SK-N-SH treated with all-trans-retinoic acid at 6 μM for 48 hours (cell line): ENCODE data around the gene STIM2.
A peak's percentile ranks its signal among the peaks of the same experiment; 100 is the strongest.

Experiments
- ATAC-seq: fragments of 200-7000 bp; cut with Tn5 transposase; 3 replicates; pipeline ENCODE4 v1.9.1; 2020; ENCODE audit warnings: mild to moderate bottlenecking, moderate library complexity
- ARNTL ChIP-seq: fragments of 450-650 bp; formaldehyde crosslinking; IDR thresholded peaks from 2 replicates; pipeline ENCODE4 v1.5.0; 2020; ENCODE audit warnings: low read depth, mild to moderate bottlenecking, moderate library complexity, borderline replicate concordance
- BACH2 ChIP-seq: fragments of 250-450 bp; sonication (Bioruptor Pico); IDR thresholded peaks from 2 replicates; pipeline ENCODE4 v1.9.0; 2021; ENCODE audit warnings: mild to moderate bottlenecking, borderline replicate concordance
- CSDC2 ChIP-seq: fragments of 250-450 bp; sonication (Bioruptor Pico); IDR thresholded peaks from 2 replicates; pipeline ENCODE4 v1.5.0; 2020; ENCODE audit warnings: mild to moderate bottlenecking, moderate library complexity
- ESRRG ChIP-seq: fragments of 250-450 bp; sonication (Bioruptor Pico); IDR thresholded peaks from 2 replicates; pipeline ENCODE4 v1.6.1; 2021; ENCODE audit warnings: mild to moderate bottlenecking
- GLIS3 ChIP-seq: fragments of 250-450 bp; sonication (Bioruptor Pico); IDR thresholded peaks from 2 replicates; pipeline ENCODE4 v1.5.0; 2020; ENCODE audit warnings: mild to moderate bottlenecking, moderate library complexity
- OSR1 ChIP-seq: fragments of 250-450 bp; sonication (Bioruptor Pico); IDR thresholded peaks from 2 replicates; pipeline ENCODE4 v1.8.0; 2022; ENCODE audit warnings: moderate library complexity, mild to moderate bottlenecking, inconsistent platforms
- PPARA ChIP-seq: fragments of 250-450 bp; sonication (Bioruptor Pico); IDR thresholded peaks from 2 replicates; pipeline ENCODE4 v1.5.0; 2020; ENCODE audit warnings: mild to moderate bottlenecking, borderline replicate concordance
- SNAI2 ChIP-seq: fragments of 250-450 bp; sonication (Bioruptor Pico); IDR thresholded peaks from 2 replicates; pipeline ENCODE4 v1.5.0; 2020; ENCODE audit warnings: mild to moderate bottlenecking, moderate library complexity
- TCF4 ChIP-seq: fragments of 250-450 bp; sonication (Bioruptor Pico); IDR thresholded peaks from 2 replicates; pipeline ENCODE4 v1.8.0; 2021; ENCODE audit warnings: mild to moderate bottlenecking, moderate library complexity, borderline replicate concordance
- TOX ChIP-seq: fragments of 250-450 bp; sonication (Bioruptor Pico); IDR thresholded peaks from 2 replicates; pipeline ENCODE4 v1.8.0; 2021; ENCODE audit warnings: mild to moderate bottlenecking, moderate library complexity, borderline replicate concordance
- ZC3H10 ChIP-seq: fragments of 250-450 bp; sonication (Bioruptor Pico); IDR thresholded peaks from 2 replicates; pipeline ENCODE4 v1.5.1; 2021; ENCODE audit warnings: mild to moderate bottlenecking, moderate library complexity
- ZFP3 ChIP-seq: fragments of 250-450 bp; sonication (Bioruptor Pico); IDR thresholded peaks from 2 replicates; pipeline ENCODE4 v1.5.0; 2020; ENCODE audit warnings: mild to moderate bottlenecking, moderate library complexity
- ZFP30 ChIP-seq: fragments of 450-650 bp; formaldehyde crosslinking; IDR thresholded peaks from 2 replicates; pipeline ENCODE4 v1.5.0; 2022; ENCODE audit warnings: mild to moderate bottlenecking, moderate library complexity
- ZNF565 ChIP-seq: fragments of 450-650 bp; formaldehyde crosslinking; conservative IDR thresholded peaks from 2 replicates; pipeline ENCODE4 v1.5.0; 2020; ENCODE audit warnings: low read depth, mild to moderate bottlenecking, moderate library complexity
- ZNF70 ChIP-seq: fragments of 450-650 bp; formaldehyde crosslinking; IDR thresholded peaks from 2 replicates; pipeline ENCODE4 v1.5.0; 2020; ENCODE audit warnings: mild to moderate bottlenecking, moderate library complexity
- ZNF8 ChIP-seq: fragments of 450-650 bp; formaldehyde crosslinking; IDR thresholded peaks from 2 replicates; pipeline ENCODE4 v1.5.0; 2020; ENCODE audit warnings: mild to moderate bottlenecking, moderate library complexity
- TF ChIP-seq, protein P1 (sequence below): fragments of 250-450 bp; sonication (Bioruptor Pico); IDR thresholded peaks from 2 replicates; pipeline ENCODE4 v1.5.1; 2021; ENCODE audit warnings: mild to moderate bottlenecking, moderate library complexity
- TF ChIP-seq, protein P2 (sequence below): fragments of 250-450 bp; sonication (Bioruptor Pico); IDR thresholded peaks from 2 replicates; pipeline ENCODE4 v1.5.1; 2020; ENCODE audit warnings: low read depth, mild to moderate bottlenecking, moderate library complexity
- TF ChIP-seq, protein P3 (sequence below): fragments of 250-450 bp; sonication (Bioruptor Pico); IDR thresholded peaks from 2 replicates; pipeline ENCODE4 v1.8.0; 2020; ENCODE audit warnings: mild to moderate bottlenecking, moderate library complexity, borderline replicate concordance
- TF ChIP-seq, protein P4 (sequence below): fragments of 250-450 bp; sonication (Bioruptor Pico); IDR thresholded peaks from 2 replicates; pipeline ENCODE4 v1.8.0; 2021; ENCODE audit warnings: low read depth, mild to moderate bottlenecking, moderate library complexity, borderline replicate concordance

The STIM2 gene

DNA sequence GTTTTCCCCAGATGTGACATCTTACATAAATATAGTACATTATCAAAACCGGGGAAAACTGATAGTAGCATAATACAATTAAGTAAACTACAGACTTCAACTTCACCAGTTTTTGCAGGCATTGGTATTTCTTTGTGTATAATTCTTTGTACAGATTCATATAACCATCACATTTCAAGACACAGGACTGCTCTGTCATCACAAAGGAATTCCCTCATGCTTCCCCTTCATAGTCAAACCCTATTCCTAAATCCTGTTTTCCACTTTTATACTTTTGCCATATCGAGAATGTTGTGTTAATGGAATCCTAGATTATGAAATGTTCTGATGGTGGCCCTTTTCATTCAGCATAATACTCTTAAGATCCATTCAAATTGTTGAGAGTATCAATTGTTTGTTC is 36.0 kb downstream of the STIM2 start:
- peak; percentile 21; the same call in 1 of the 3 replicates for ATAC-seq
- TF ChIP-seq TCF4 (CRISPR knock-in tag) (no peak), OSR1 (no peak), ZNF8 (no peak), ZNF70 (CRISPR knock-in tag) (no peak), CSDC2 (CRISPR knock-in tag) (no peak), ARNTL (no peak), GLIS3 (CRISPR knock-in tag) (no peak), PPARA (CRISPR knock-in tag) (no peak), ZFP30 (CRISPR knock-in tag) (no peak), ZFP3 (CRISPR knock-in tag) (no peak)
- TF ChIP-seq, protein P1, sequence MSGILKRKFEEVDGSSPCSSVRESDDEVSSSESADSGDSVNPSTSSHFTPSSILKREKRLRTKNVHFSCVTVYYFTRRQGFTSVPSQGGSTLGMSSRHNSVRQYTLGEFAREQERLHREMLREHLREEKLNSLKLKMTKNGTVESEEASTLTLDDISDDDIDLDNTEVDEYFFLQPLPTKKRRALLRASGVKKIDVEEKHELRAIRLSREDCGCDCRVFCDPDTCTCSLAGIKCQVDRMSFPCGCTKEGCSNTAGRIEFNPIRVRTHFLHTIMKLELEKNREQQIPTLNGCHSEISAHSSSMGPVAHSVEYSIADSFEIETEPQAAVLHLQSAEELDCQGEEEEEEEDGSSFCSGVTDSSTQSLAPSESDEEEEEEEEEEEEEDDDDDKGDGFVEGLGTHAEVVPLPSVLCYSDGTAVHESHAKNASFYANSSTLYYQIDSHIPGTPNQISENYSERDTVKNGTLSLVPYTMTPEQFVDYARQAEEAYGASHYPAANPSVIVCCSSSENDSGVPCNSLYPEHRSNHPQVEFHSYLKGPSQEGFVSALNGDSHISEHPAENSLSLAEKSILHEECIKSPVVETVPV (CRISPR knock-in tag), result no peak
- TF ChIP-seq, protein P2, sequence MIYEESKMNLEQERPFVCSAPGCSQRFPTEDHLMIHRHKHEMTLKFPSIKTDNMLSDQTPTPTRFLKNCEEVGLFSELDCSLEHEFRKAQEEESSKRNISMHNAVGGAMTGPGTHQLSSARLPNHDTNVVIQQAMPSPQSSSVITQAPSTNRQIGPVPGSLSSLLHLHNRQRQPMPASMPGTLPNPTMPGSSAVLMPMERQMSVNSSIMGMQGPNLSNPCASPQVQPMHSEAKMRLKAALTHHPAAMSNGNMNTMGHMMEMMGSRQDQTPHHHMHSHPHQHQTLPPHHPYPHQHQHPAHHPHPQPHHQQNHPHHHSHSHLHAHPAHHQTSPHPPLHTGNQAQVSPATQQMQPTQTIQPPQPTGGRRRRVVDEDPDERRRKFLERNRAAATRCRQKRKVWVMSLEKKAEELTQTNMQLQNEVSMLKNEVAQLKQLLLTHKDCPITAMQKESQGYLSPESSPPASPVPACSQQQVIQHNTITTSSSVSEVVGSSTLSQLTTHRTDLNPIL (CRISPR knock-in tag), result no peak
- TF ChIP-seq, protein P3, sequence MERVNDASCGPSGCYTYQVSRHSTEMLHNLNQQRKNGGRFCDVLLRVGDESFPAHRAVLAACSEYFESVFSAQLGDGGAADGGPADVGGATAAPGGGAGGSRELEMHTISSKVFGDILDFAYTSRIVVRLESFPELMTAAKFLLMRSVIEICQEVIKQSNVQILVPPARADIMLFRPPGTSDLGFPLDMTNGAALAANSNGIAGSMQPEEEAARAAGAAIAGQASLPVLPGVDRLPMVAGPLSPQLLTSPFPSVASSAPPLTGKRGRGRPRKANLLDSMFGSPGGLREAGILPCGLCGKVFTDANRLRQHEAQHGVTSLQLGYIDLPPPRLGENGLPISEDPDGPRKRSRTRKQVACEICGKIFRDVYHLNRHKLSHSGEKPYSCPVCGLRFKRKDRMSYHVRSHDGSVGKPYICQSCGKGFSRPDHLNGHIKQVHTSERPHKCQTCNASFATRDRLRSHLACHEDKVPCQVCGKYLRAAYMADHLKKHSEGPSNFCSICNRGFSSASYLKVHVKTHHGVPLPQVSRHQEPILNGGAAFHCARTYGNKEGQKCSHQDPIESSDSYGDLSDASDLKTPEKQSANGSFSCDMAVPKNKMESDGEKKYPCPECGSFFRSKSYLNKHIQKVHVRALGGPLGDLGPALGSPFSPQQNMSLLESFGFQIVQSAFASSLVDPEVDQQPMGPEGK (CRISPR knock-in tag), result no peak

DNA sequence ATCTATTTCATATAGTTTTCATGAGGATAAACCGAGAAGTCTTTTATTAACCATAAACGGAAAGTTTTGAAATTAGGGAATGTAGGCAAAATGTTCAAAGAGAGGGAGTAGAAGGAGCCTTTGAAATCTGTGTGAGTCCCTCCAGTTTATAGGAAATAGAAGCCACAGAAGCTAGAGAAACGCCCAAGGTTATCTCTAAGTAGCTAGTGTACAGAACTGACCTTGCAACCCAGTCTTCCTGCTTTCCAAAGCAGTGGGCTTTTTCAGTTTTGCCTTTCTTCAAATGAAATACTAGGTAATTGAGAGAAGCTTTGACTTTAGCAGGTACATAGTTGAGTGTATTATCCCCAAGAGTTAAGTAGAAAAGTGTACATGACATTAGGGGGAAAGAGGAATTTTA is 39.4 kb downstream of the STIM2 start:
- no peak for TF ChIP-seq ARNTL
- no peak for TF ChIP-seq BACH2 (CRISPR knock-in tag)
- ATAC-seq, result no peak

DNA sequence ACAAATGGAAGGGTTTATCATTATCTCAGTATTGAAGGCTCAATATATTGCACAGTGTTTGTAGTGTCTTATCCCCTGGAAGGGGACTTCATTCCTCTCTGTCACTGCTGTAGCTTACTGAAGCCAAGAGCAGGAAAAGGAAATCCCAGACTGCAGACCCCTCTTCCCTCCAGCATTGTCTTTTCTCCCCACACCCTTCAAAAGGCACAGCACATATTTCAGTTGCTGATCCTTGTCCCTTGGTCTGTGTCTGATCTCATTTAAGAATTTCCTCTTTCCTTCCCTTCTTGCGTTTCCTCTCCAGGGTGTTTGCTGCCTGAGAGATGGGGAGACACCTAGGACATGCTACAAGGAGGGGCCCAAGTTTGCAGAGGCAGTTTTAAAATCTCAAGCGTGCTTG is 40.1 kb downstream of the STIM2 start:
- ATAC-seq, result no peak
- no peak for TF ChIP-seq CSDC2 (CRISPR knock-in tag)
- no peak for TF ChIP-seq ZFP3 (CRISPR knock-in tag)
- TF ChIP-seq BACH2 (CRISPR knock-in tag), result no peak
- TF ChIP-seq ESRRG, result no peak
- TF ChIP-seq, protein P3 (CRISPR knock-in tag), result no peak
- TF ChIP-seq ZC3H10 (CRISPR knock-in tag), result no peak
- TF ChIP-seq ARNTL, result no peak
- TF ChIP-seq, protein P1 (CRISPR knock-in tag), result no peak
- no peak for TF ChIP-seq PPARA (CRISPR knock-in tag)
- no peak for TF ChIP-seq SNAI2 (CRISPR knock-in tag)
- TF ChIP-seq OSR1, result no peak
- no peak for TF ChIP-seq TOX (CRISPR knock-in tag)
- TF ChIP-seq, protein P4, sequence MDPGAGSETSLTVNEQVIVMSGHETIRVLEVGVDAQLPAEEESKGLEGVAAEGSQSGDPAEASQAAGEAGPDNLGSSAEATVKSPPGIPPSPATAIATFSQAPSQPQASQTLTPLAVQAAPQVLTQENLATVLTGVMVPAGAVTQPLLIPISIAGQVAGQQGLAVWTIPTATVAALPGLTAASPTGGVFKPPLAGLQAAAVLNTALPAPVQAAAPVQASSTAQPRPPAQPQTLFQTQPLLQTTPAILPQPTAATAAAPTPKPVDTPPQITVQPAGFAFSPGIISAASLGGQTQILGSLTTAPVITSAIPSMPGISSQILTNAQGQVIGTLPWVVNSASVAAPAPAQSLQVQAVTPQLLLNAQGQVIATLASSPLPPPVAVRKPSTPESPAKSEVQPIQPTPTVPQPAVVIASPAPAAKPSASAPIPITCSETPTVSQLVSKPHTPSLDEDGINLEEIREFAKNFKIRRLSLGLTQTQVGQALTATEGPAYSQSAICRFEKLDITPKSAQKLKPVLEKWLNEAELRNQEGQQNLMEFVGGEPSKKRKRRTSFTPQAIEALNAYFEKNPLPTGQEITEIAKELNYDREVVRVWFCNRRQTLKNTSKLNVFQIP (CRISPR knock-in tag), result no peak
- no peak for TF ChIP-seq GLIS3 (CRISPR knock-in tag)
- TF ChIP-seq ZNF565 (CRISPR knock-in tag), result no peak
- TF ChIP-seq, protein P2 (CRISPR knock-in tag), result no peak
